ENCODE data around the gene ZNF117.
A peak's percentile ranks its signal among the peaks of the same experiment; 100 is the strongest.
"Not testable (repeated sequence)": the region's sequence is repeated elsewhere in the genome, so short reads cannot be mapped to it uniquely, and the experiment has no call there.

The ZNF117 gene

DNA sequence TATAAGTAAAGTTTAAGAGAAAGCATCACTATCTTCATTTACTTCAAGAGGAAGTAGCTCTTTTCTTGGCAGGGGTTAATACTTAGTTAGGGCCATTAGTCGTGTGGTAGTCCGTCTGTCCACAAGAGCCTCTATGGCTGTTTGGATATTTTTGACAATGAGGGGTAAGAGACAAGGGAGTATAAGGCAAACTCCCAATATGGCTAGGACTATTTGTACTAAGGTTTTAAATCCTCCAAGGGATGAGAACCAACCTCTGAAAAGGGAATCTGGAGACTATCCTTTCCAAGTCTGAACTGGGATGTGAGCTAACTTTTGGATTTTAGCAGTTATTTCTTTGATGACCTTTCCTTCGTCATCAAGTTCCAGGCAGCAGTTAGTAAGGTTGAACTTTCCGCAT, at the start of gene ZNF117:
ZNF117 (minus strand) TSS at position 101 of the 400 bp plus-strand sequence.
- peaks cover 12% of the 10 kb centered on the region for H3K9me3 ChIP-seq (ENCODE audit: control insufficient read depth, low read length)
- H3K27me3 ChIP-seq (ENCODE audit: control insufficient read depth, insufficient read depth, low read length): no peaks in the 10 kb centered on the region
- no peak within 1 kb of the TSS for H3K4me3 ChIP-seq (ENCODE audit: low read length)
- H3K9ac ChIP-seq (ENCODE audit: low read length): no peak within 1 kb of the TSS
- no peaks in the 10 kb centered on the region for H3K4me1 ChIP-seq (ENCODE audit: control insufficient read depth, insufficient read depth, low read length)
- H3K36me3 ChIP-seq (ENCODE audit: control insufficient read depth, insufficient read depth, low read length): no peaks in the 10 kb centered on the region

DNA sequence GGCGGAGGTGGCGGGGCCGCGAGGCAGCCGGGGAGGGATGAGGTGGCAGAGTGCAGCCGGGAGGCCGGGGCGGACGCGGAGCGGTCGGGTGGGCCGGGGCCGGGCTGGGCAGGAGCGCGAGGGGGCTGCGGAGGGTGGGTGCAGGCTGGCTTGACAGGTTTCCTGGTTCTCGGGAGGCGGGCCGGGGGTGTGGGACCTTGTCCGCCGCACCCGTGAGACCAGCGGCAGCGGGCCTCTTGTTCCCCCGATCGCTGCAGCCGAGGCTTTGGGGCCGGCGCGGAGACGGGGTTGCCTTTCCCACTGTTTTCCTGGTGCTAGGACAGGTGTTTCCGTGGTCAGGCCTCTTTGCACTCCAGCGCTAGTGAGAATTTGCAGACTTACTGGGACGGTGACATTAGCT, 47.9 kb upstream of the ZNF117 start:
- Histone ChIP-seq H3K4me3 (ENCODE audit: low read length) (peak overlapping the region; percentile 46), H3K9ac (ENCODE audit: low read length) (peak overlapping the region; percentile 80)
- not testable (repeated sequence) for H3K4me1 ChIP-seq (ENCODE audit: control insufficient read depth, insufficient read depth, low read length); H3K36me3 ChIP-seq (ENCODE audit: control insufficient read depth, insufficient read depth, low read length); H3K9me3 ChIP-seq (ENCODE audit: control insufficient read depth, low read length); H3K27me3 ChIP-seq (ENCODE audit: control insufficient read depth, insufficient read depth, low read length)

- Histone ChIP-seq H3K4me1 (ENCODE audit: control insufficient read depth, insufficient read depth, low read length) (peaks cover 7% of the 10 kb centered on the region), H3K9ac (ENCODE audit: low read length) (peak overlapping the region; percentile 53), H3K4me3 (ENCODE audit: low read length) (no peak overlapping the region)
These were observed 47.2 kb upstream of the ZNF117 start for GRCh38 chr7:65037740-65038688.

GRCh38 chr7:65036526-65036925, 45.7 kb upstream of the ZNF117 start:
- H3K9me3 ChIP-seq (ENCODE audit: control insufficient read depth, low read length); H3K36me3 ChIP-seq (ENCODE audit: control insufficient read depth, insufficient read depth, low read length); H3K9ac ChIP-seq (ENCODE audit: low read length); H3K27me3 ChIP-seq (ENCODE audit: control insufficient read depth, insufficient read depth, low read length); H3K4me3 ChIP-seq (ENCODE audit: low read length); H3K4me1 ChIP-seq (ENCODE audit: control insufficient read depth, insufficient read depth, low read length): not testable (repeated sequence)

More at GRCh38 chr7:65037740-65038688, 47.2 kb upstream of the ZNF117 start:
- no peaks in the 10 kb centered on the region for H3K27me3 ChIP-seq (ENCODE audit: control insufficient read depth, insufficient read depth, low read length)
- no peaks in the 10 kb centered on the region for H3K9me3 ChIP-seq (ENCODE audit: control insufficient read depth, low read length)
- no peaks in the 10 kb centered on the region for H3K36me3 ChIP-seq (ENCODE audit: control insufficient read depth, insufficient read depth, low read length)

- H3K9ac ChIP-seq (ENCODE audit: low read length): not testable (repeated sequence)
These were observed 44.6 kb upstream of the ZNF117 start for GRCh38 chr7:65035469-65035868.

GRCh38 chr7:65034120-65034782, 43.4 kb upstream of the ZNF117 start:
- not testable (repeated sequence) for H3K9ac ChIP-seq (ENCODE audit: low read length); H3K4me3 ChIP-seq (ENCODE audit: low read length); H3K36me3 ChIP-seq (ENCODE audit: control insufficient read depth, insufficient read depth, low read length); H3K4me1 ChIP-seq (ENCODE audit: control insufficient read depth, insufficient read depth, low read length); H3K27me3 ChIP-seq (ENCODE audit: control insufficient read depth, insufficient read depth, low read length); H3K9me3 ChIP-seq (ENCODE audit: control insufficient read depth, low read length)

More at GRCh38 chr7:65035469-65035868, 44.6 kb upstream of the ZNF117 start:
- not testable (repeated sequence) for H3K4me3 ChIP-seq (ENCODE audit: low read length); H3K36me3 ChIP-seq (ENCODE audit: control insufficient read depth, insufficient read depth, low read length); H3K4me1 ChIP-seq (ENCODE audit: control insufficient read depth, insufficient read depth, low read length); H3K9me3 ChIP-seq (ENCODE audit: control insufficient read depth, low read length); H3K27me3 ChIP-seq (ENCODE audit: control insufficient read depth, insufficient read depth, low read length)

DNA sequence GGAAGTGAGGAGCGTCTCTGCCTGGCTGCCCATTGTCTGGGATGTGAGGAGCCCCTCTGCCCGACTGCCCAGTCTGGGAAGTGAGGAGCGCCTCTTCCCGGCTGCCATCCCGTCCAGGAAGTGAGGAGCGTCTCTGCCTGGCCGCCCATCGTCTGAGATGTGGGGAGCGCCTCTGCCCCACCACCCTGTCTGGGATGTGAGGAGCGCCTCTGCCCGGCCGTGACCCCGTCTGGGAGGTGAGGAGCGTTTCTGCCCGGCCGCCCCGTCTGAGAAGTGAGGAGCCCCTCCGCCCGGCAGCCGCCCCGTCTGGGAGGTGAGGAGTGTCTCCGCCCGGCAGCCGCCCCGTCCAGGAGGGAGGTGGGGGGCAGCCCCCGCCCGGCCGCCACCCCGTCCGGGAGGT, 42.6 kb upstream of the ZNF117 start:
- not testable (repeated sequence) for H3K36me3 ChIP-seq (ENCODE audit: control insufficient read depth, insufficient read depth, low read length); H3K9me3 ChIP-seq (ENCODE audit: control insufficient read depth, low read length); H3K4me3 ChIP-seq (ENCODE audit: low read length); H3K27me3 ChIP-seq (ENCODE audit: control insufficient read depth, insufficient read depth, low read length); H3K9ac ChIP-seq (ENCODE audit: low read length); H3K4me1 ChIP-seq (ENCODE audit: control insufficient read depth, insufficient read depth, low read length)

- not testable (repeated sequence) for H3K9ac ChIP-seq (ENCODE audit: low read length); H3K4me1 ChIP-seq (ENCODE audit: control insufficient read depth, insufficient read depth, low read length); H3K4me3 ChIP-seq (ENCODE audit: low read length); H3K36me3 ChIP-seq (ENCODE audit: control insufficient read depth, insufficient read depth, low read length); H3K9me3 ChIP-seq (ENCODE audit: control insufficient read depth, low read length); H3K27me3 ChIP-seq (ENCODE audit: control insufficient read depth, insufficient read depth, low read length)
These were observed 34.2 kb upstream of the ZNF117 start for GRCh38 chr7:65025023-65025422.

DNA sequence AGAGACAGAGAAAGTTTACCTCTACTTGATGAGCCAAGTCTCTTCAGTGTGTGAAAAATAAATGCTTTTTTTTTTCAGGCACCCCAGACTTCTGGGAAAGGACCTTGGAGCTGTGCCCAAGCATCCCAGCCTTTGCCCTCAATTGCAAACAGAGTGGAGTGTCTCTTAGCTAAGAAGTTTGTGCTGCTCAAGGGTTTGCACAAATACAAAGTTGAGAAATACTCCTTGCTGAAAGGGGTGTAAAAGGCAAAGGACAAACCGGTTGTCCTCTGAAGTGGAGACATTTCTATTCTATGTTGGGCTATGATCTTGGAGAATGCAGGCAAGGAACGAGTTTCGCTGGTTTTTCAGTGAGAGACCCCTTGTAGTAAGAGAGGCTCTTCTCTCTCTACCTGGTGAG, 30.1 kb upstream of the ZNF117 start:
- H3K36me3 ChIP-seq (ENCODE audit: control insufficient read depth, insufficient read depth, low read length); H3K4me3 ChIP-seq (ENCODE audit: low read length); H3K4me1 ChIP-seq (ENCODE audit: control insufficient read depth, insufficient read depth, low read length); H3K9me3 ChIP-seq (ENCODE audit: control insufficient read depth, low read length); H3K9ac ChIP-seq (ENCODE audit: low read length); H3K27me3 ChIP-seq (ENCODE audit: control insufficient read depth, insufficient read depth, low read length): not testable (repeated sequence)

DNA sequence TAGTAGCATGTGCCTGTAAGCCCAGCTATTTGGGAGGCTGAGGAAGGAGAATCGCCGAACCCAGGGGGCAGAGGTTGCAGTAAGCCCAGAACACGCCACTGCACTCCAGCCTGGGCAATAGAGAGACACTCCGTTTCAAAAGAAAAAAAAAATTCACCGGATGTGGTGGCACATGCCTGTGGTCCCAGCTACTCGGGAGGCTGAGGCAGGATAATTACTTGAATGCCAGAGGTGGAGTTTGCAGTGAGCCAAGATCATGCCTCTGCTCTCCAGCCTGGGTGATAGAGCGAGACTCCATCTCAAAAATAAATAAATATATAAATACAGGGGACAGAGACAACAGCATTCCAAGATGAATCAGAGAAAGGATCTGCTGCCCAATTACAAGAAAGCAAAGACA, 19.0 kb upstream of the ZNF117 start:
- H3K9ac ChIP-seq (ENCODE audit: low read length); H3K4me1 ChIP-seq (ENCODE audit: control insufficient read depth, insufficient read depth, low read length); H3K36me3 ChIP-seq (ENCODE audit: control insufficient read depth, insufficient read depth, low read length); H3K27me3 ChIP-seq (ENCODE audit: control insufficient read depth, insufficient read depth, low read length); H3K9me3 ChIP-seq (ENCODE audit: control insufficient read depth, low read length); H3K4me3 ChIP-seq (ENCODE audit: low read length): not testable (repeated sequence)

GRCh38 chr7:65009394-65009793, 18.6 kb upstream of the ZNF117 start:
- not testable (repeated sequence) for H3K36me3 ChIP-seq (ENCODE audit: control insufficient read depth, insufficient read depth, low read length); H3K4me3 ChIP-seq (ENCODE audit: low read length); H3K4me1 ChIP-seq (ENCODE audit: control insufficient read depth, insufficient read depth, low read length); H3K9ac ChIP-seq (ENCODE audit: low read length); H3K9me3 ChIP-seq (ENCODE audit: control insufficient read depth, low read length); H3K27me3 ChIP-seq (ENCODE audit: control insufficient read depth, insufficient read depth, low read length)

DNA sequence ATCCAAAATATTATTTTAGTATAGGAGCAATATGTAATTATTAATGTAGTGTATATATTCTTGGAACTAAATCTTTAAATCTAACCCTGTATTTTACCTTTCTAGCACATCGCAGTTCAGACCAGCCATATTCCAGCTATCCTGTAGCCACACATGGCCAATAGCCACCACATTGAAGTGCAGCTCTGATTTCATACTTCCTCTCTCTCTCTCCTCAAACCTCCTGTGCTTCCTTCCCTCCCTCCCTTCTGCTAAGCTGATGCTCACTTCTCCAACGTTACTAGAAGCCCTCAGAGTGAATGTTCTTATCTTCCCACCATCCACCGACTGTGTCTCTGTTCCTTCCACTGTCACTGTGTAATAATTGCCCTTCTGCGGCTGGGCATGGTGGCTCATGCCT, 16.2 kb upstream of the ZNF117 start:
- not testable (repeated sequence) for H3K4me1 ChIP-seq (ENCODE audit: control insufficient read depth, insufficient read depth, low read length); H3K27me3 ChIP-seq (ENCODE audit: control insufficient read depth, insufficient read depth, low read length); H3K4me3 ChIP-seq (ENCODE audit: low read length); H3K9ac ChIP-seq (ENCODE audit: low read length); H3K9me3 ChIP-seq (ENCODE audit: control insufficient read depth, low read length); H3K36me3 ChIP-seq (ENCODE audit: control insufficient read depth, insufficient read depth, low read length)
